T-helper 1 cell treated with Interleukin-12 subunit alpha and Interleukin-12 subunit beta and Interleukin-4 antibody, amounts not matched to agents 30 ng/mL and 1 ng/mL, for 36 hours (primary cell): Measurements from ENCODE around the gene AMBN. TPM values are rescaled to one million over a fixed set of nuclear protein-coding genes. Genes with fewer than 3 reads are reported as not detected.

Experiments used
- total RNA-seq: library from RNA; stranded (reverse); gene quantifications from 2 replicates; pipeline ENCODE4 v1.2.3, GENCODE V29; 2022

AMBN gene
- total RNA-seq, 1 donor from 2014 or later, result not detected

Other genes with a start within 250 kb of the AMBN start
- gene SMR3A, start 231.5 kb upstream of the AMBN start, total RNA-seq, result not detected in 2 replicates
- gene SMR3B, start 209.1 kb upstream of the AMBN start, total RNA-seq, result not detected in 2 replicates
- not detected in 2 replicates for gene OPRPN, start 194.3 kb upstream of the AMBN start, total RNA-seq
- not detected in 2 replicates for gene MUC7, start 120.1 kb upstream of the AMBN start, total RNA-seq
- gene AMTN, start 73.7 kb upstream of the AMBN start, total RNA-seq, result not detected in 2 replicates
- gene ENAM, start 36.5 kb downstream of the AMBN start, total RNA-seq, result not detected in 2 replicates
- gene JCHAIN, start 74.3 kb downstream of the AMBN start, total RNA-seq, result not detected in 2 replicates
- gene UTP3, start 96.3 kb downstream of the AMBN start, total RNA-seq, result 30.5 and 32.4 TPM in 2 replicates
- gene RUFY3, start 129.7 kb downstream of the AMBN start, total RNA-seq, result 9.3 and 13.5 TPM in 2 replicates
- 70.0 and 71.3 TPM in 2 replicates for gene GRSF1, start 247.6 kb downstream of the AMBN start, total RNA-seq